Small intestine (tissue), 7 donors: Measurements from ENCODE around the gene MSH5. TPM values are rescaled to one million over a fixed set of nuclear protein-coding genes. Genes with fewer than 3 reads are reported as not detected.

ENCODE experiments used
- DNase-seq, 2 donors: peaks; one replicate each; pipeline versions ENCODE4 v3.0.0 to v3.0.0-alpha.2; 2013
- FAIRE-seq: peaks from 2 replicates; lab custom pipeline; 2012; peaks lifted over from hg19 to GRCh38; lab: Jason Lieb, UNC
- H3K27ac ChIP-seq, 3 donors: one replicate each; pipeline ENCODE4 v1.5.1; 2013; ENCODE audit warnings: low read length in 2 of 3, mild to moderate bottlenecking in 2 of 3, control low read depth in 1 of 3, inconsistent platforms in 1 of 3, low read depth in 1 of 3, moderate library complexity in 1 of 3
- H3K27me3 ChIP-seq, 3 donors: one replicate each; pipeline ENCODE4 v1.6.1; 2013; ENCODE audit warnings: low read length in 3 of 3, inconsistent platforms in 1 of 3; ENCODE audit not compliant: control insufficient read depth in 3 of 3, insufficient read depth in 3 of 3
- H3K36me3 ChIP-seq, 3 donors: one replicate each; pipeline ENCODE4 v1.6.1; 2013; ENCODE audit warnings: low read length in 3 of 3, inconsistent platforms in 1 of 3, low read depth in 1 of 3, mild to moderate bottlenecking in 1 of 3, moderate library complexity in 1 of 3; ENCODE audit not compliant: control insufficient read depth in 3 of 3, insufficient read depth in 2 of 3
- H3K4me1 ChIP-seq, 3 donors: one replicate each; pipeline ENCODE4 v1.6.1; 2013; ENCODE audit warnings: low read length in 2 of 3, inconsistent platforms in 1 of 3, low read depth in 1 of 3, mild to moderate bottlenecking in 1 of 3, moderate library complexity in 1 of 3; ENCODE audit not compliant: control insufficient read depth in 3 of 3, insufficient read depth in 2 of 3
- H3K4me3 ChIP-seq, 3 donors: one replicate each; pipeline ENCODE4 v1.5.1; 2013; ENCODE audit warnings: low read length in 3 of 3, control low read depth in 1 of 3, inconsistent platforms in 1 of 3, low read depth in 1 of 3, mild to moderate bottlenecking in 1 of 3, moderate library complexity in 1 of 3
- H3K9me3 ChIP-seq, 2 donors: one replicate each; pipeline ENCODE4 v1.6.1; 2013; ENCODE audit warnings: low read depth in 1 of 2, low read length in 1 of 2; ENCODE audit not compliant: control insufficient read depth in 2 of 2, insufficient read depth in 1 of 2
- WGBS, 3 donors: extraction: QIAGEN DNeasy Blood & Tissue Kit; methylation state at CpG; one replicate each; pipeline ENCODE4 v1.1.7; 2013; 5-methylcytosine and 5-hydroxymethylcytosine counted together
- polyA plus RNA-seq, 4 donors: library from polyadenylated mRNA; stranded (reverse) in 3 of 4; unstranded in 1 of 4; fragments of 200-250 nt in 3 of 4; fragments of 120-200 nt in 1 of 4; gene quantifications; one replicate each; pipeline versions ENCODE4 v1.2.1 to v1.2.3, GENCODE V29; 2013
- donor health status: healthy with polysubstance abuse.
- donor health status: control.
- donor health status: control.
- donor health status: Bipolar disorder and iron deficiency.
- donor health status: healthy.

MSH5 gene
- polyA plus RNA-seq, 4 donors, result 1.6 to 53.1 (median 9.2) TPM

GRCh38 chr6:31697555-31697954 is 42.2 kb upstream of the MSH5 start:
- Histone ChIP-seq H3K27me3 (no peaks in the 10 kb centered on the region), H3K9me3 (no peaks in the 10 kb centered on the region), H3K4me3 (no peak overlapping the region), H3K4me1 (peaks cover 0 to 18% (median 4%) of the 10 kb centered on the region in 3 donors), H3K36me3 (peaks cover 7 to 76% (median 9%) of the 10 kb centered on the region in 3 donors), H3K27ac (no peak overlapping the region)
- DNase-seq (no peak), FAIRE-seq (no peak)
- 47 to 62% (median 48%) methylated on average over 3 of the region's 3 CpGs for WGBS, 3 donors

GRCh38 chr6:31700740-31701401 is 38.9 kb upstream of the MSH5 start:
- H3K4me3 ChIP-seq, result no peak overlapping the region
- DNase-seq (peak in 1 of 2 donors; percentile 50), FAIRE-seq (no peak)
- WGBS, 3 donors, result 45 to 72% (median 64%) methylated on average over 5 of the region's 5 CpGs
- peaks cover 0 to 45% (median 4%) of the 10 kb centered on the region in 3 donors for H3K36me3 ChIP-seq
- peak overlapping the region in 2 of 3 donors; percentile 21 to 39 for H3K27ac ChIP-seq
- no peaks in the 10 kb centered on the region for H3K9me3 ChIP-seq
- no peaks in the 10 kb centered on the region for H3K27me3 ChIP-seq
- H3K4me1 ChIP-seq, result peaks cover 0 to 21% (median 4%) of the 10 kb centered on the region in 3 donors

- no peaks in the 10 kb centered on the region for H3K9me3 ChIP-seq
- whole genome bisulfite sequencing, 3 donors, result 19 to 27% (median 25%) methylated on average over 7 of the region's 7 CpGs
- peak overlapping the region; percentile 46 to 88 (median 69) for H3K4me3 ChIP-seq
- H3K27me3 ChIP-seq, result no peaks in the 10 kb centered on the region
- H3K36me3 ChIP-seq, result peaks cover 0 to 36% (median 4%) of the 10 kb centered on the region in 3 donors
- H3K27ac ChIP-seq, result peak overlapping the region in 2 of 3 donors; percentile 97 to 98
- H3K4me1 ChIP-seq, result peaks cover 0 to 21% (median 4%) of the 10 kb centered on the region in 3 donors
- DNase-seq (peak; percentile 49 to 55), FAIRE-seq (no peak)
These were observed 38.0 kb upstream of the MSH5 start for GRCh38 chr6:31701666-31702404.

GRCh38 chr6:31702405-31702818 is 37.4 kb upstream of the MSH5 start:
- H3K36me3 ChIP-seq, result peaks cover 0 to 32% (median 3%) of the 10 kb centered on the region in 3 donors
- DNase-seq (no peak), FAIRE-seq (no peak)
- peak overlapping the region; percentile 46 to 88 (median 69) for H3K4me3 ChIP-seq
- H3K4me1 ChIP-seq, result peaks cover 0 to 21% (median 4%) of the 10 kb centered on the region in 3 donors
- 1% methylated on average over 10 of the region's 10 CpGs for WGBS, 3 donors
- H3K27ac ChIP-seq, result peak overlapping the region; percentile 97 to 98 (median 98)
- H3K9me3 ChIP-seq, result no peaks in the 10 kb centered on the region
- H3K27me3 ChIP-seq, result no peaks in the 10 kb centered on the region

GRCh38 chr6:31702819-31703716 is 36.7 kb upstream of the MSH5 start, which contains the start of gene ABHD16A:
TSS of gene ABHD16A (minus strand) at chr6:31703324. CDS start at chr6:31703281, 43 bp downstream.
- FAIRE-seq, result no peak
- 1% methylated on average over 54 of the region's 54 CpGs for WGBS, 3 donors
- no peaks in the 10 kb centered on the region for H3K9me3 ChIP-seq

GRCh38 chr6:31705931-31706330 is 33.9 kb upstream of the MSH5 start:
- WGBS, 3 donors, result 89 to 90% (median 90%) methylated on average over 5 to 6 of the region's 6 CpGs
- Histone ChIP-seq H3K27me3 (no peaks in the 10 kb centered on the region), H3K4me3 (no peak overlapping the region), H3K36me3 (peaks cover 0 to 11% (median 0%) of the 10 kb centered on the region in 3 donors), H3K9me3 (no peaks in the 10 kb centered on the region), H3K4me1 (peaks cover under 1 to 19% (median 2%) of the 10 kb centered on the region in 3 donors), H3K27ac (no peak overlapping the region)
- FAIRE-seq, result no peak
- no peak for DNase-seq

More at GRCh38 chr6:31702819-31703716, 36.7 kb upstream of the MSH5 start, which contains the start of gene ABHD16A:
- H3K4me1 ChIP-seq, result peaks cover 0 to 21% (median 4%) of the 10 kb centered on the region in 3 donors
- H3K36me3 ChIP-seq, result peaks cover 0 to 28% (median 0%) of the 10 kb centered on the region in 3 donors
- peak within 1 kb of the TSS; percentile 46 to 88 (median 69) for H3K4me3 ChIP-seq
- peak within 1 kb of the TSS; percentile 97 to 98 (median 98) for H3K27ac ChIP-seq
- DNase-seq, result peak; percentile 98 to 100
- no peaks in the 10 kb centered on the region for H3K27me3 ChIP-seq

- H3K9me3 ChIP-seq, result no peaks in the 10 kb centered on the region
- H3K4me1 ChIP-seq, result peaks cover 2 to 16% (median 4%) of the 10 kb centered on the region in 3 donors
- no peak for FAIRE-seq
- H3K4me3 ChIP-seq, result no peak within 1 kb of the TSS
- H3K36me3 ChIP-seq, result peaks cover 0 to 8% (median 0%) of the 10 kb centered on the region in 3 donors
- 60 to 68% (median 65%) methylated on average over 3 of the region's 3 CpGs for WGBS, 3 donors
- H3K27me3 ChIP-seq, result no peaks in the 10 kb centered on the region
- no peak within 1 kb of the TSS for H3K27ac ChIP-seq
- no peak for DNase-seq
These were observed 33.2 kb upstream of the MSH5 start, which contains the start of gene LY6G6F for GRCh38 chr6:31706599-31706998. TSS of gene LY6G6F (plus strand) at chr6:31706866. CDS start at chr6:31706907, 41 bp downstream.
